GM19324 (cell line): ENCODE data around the gene ADAMTS18.

Source experiments
- ATAC-seq: cut with Tn5 transposase; IDR thresholded peaks from one replicate; pipeline ENCODE4 v1.9.1; 2021; ENCODE audit warnings: mild to moderate bottlenecking, moderate library complexity; ENCODE audit not compliant: unreplicated experiment, low FRiP score

ADAMTS18 gene

GRCh38 chr16:77399066-77399465 lies 35.8 kb downstream of the ADAMTS18 start:
- ATAC-seq, result no peak

- ATAC-seq, result no peak
Measured at GRCh38 chr16:77398495-77398894, 36.3 kb downstream of the ADAMTS18 start.

- no peak for ATAC-seq
Measured at GRCh38 chr16:77396461-77396860, 38.4 kb downstream of the ADAMTS18 start.

GRCh38 chr16:77394699-77395098 lies 40.1 kb downstream of the ADAMTS18 start:
- ATAC-seq, result no peak

- no peak for ATAC-seq
Measured at GRCh38 chr16:77393955-77394354, 40.9 kb downstream of the ADAMTS18 start.

GRCh38 chr16:77387815-77388209 lies 47.0 kb downstream of the ADAMTS18 start:
- no peak for ATAC-seq

GRCh38 chr16:77386831-77387814 lies 47.7 kb downstream of the ADAMTS18 start:
- no peak for ATAC-seq

- no peak for ATAC-seq
Measured at GRCh38 chr16:77385481-77385880, 49.4 kb downstream of the ADAMTS18 start.

- ATAC-seq, result no peak
Measured at GRCh38 chr16:77383606-77384187, 51.1 kb downstream of the ADAMTS18 start.

GRCh38 chr16:77376358-77376757 lies 58.5 kb downstream of the ADAMTS18 start:
- ATAC-seq, result no peak

- no peak for ATAC-seq
Measured at GRCh38 chr16:77375396-77375795, 59.4 kb downstream of the ADAMTS18 start.

GRCh38 chr16:77374384-77374783 lies 60.5 kb downstream of the ADAMTS18 start:
- no peak for ATAC-seq

- no peak for ATAC-seq
Measured at GRCh38 chr16:77373726-77374125, 61.1 kb downstream of the ADAMTS18 start.

- no peak for ATAC-seq
Measured at GRCh38 chr16:77364770-77365169, 70.1 kb downstream of the ADAMTS18 start.

- no peak for ATAC-seq
Measured at GRCh38 chr16:77359065-77359502, 75.8 kb downstream of the ADAMTS18 start.

GRCh38 chr16:77353587-77354263 lies 81.1 kb downstream of the ADAMTS18 start:
- ATAC-seq, result no peak

GRCh38 chr16:77344341-77344740 lies 90.5 kb downstream of the ADAMTS18 start:
- ATAC-seq, result no peak

- ATAC-seq, result no peak
Measured at GRCh38 chr16:77336637-77337036, 98.2 kb downstream of the ADAMTS18 start.

- ATAC-seq, result no peak
Measured at GRCh38 chr16:77335652-77336234, 99.1 kb downstream of the ADAMTS18 start.

- no peak for ATAC-seq
Measured at GRCh38 chr16:77332792-77333191, 102.0 kb downstream of the ADAMTS18 start.
